Neural cell (in vitro differentiated cells): Measurements from ENCODE around the gene SELENOO. TPM values are rescaled to one million over a fixed set of nuclear protein-coding genes. Genes with fewer than 3 reads are reported as not detected.

Experiments
- H2AFZ ChIP-seq: fragments of 200-600, 300-800 bp; sonication (generic), shearing (Covaris generic); 2 replicates; pipeline ENCODE4 v1.6.0; 2014; ENCODE audit warnings: low read depth, mild to moderate bottlenecking, antibody characterized with exemption, low read length, moderate library complexity
- H3F3A ChIP-seq: fragments of 200-600 bp; shearing (Covaris generic); 2 replicates; pipeline ENCODE4 v1.6.1; 2016; ENCODE audit warnings: mild to moderate bottlenecking, moderate library complexity, mixed read lengths, antibody characterized with exemption, low read length; ENCODE audit not compliant: insufficient read depth, poor library complexity, severe bottlenecking
- H3K27ac ChIP-seq: fragments of 200-600, 300-800 bp; sonication (generic), shearing (Covaris generic); 2 replicates; pipeline ENCODE4 v1.5.1; 2014; ENCODE audit warnings: mild to moderate bottlenecking, low read length, moderate library complexity
- H3K27me3 ChIP-seq: fragments of 300-800, 200-600 bp; sonication (generic), shearing (Covaris generic); 2 replicates; pipeline ENCODE4 v1.6.0; 2014; ENCODE audit warnings: mild to moderate bottlenecking, low read depth, low read length, moderate library complexity; ENCODE audit not compliant: insufficient read depth
- H3K36me3 ChIP-seq: fragments of 300-800, 200-600 bp; sonication (generic), shearing (Covaris generic); 2 replicates; pipeline ENCODE4 v1.5.1; 2014; ENCODE audit warnings: mild to moderate bottlenecking, antibody characterized with exemption, low read length, moderate library complexity; ENCODE audit not compliant: insufficient read depth
- H3K4me2 ChIP-seq: fragments of 300-800, 200-600 bp; sonication (generic), shearing (Covaris generic); 2 replicates; pipeline ENCODE4 v1.6.0; 2014; ENCODE audit warnings: mild to moderate bottlenecking, low read length
- H3K4me3 ChIP-seq: fragments of 300-800, 200-600 bp; sonication (generic), shearing (Covaris generic); 2 replicates; pipeline ENCODE4 v1.5.1; 2014; ENCODE audit warnings: mild to moderate bottlenecking, low read length, moderate library complexity
- H3K79me2 ChIP-seq: fragments of 200-600 bp; shearing (Covaris generic); replicated peaks from 2 replicates; pipeline ENCODE4 v1.6.0; 2014; ENCODE audit warnings: mild to moderate bottlenecking, low read length, moderate library complexity; ENCODE audit not compliant: insufficient read depth
- H3K9ac ChIP-seq: fragments of 300-800, 200-600 bp; sonication (generic), shearing (Covaris generic); 2 replicates; pipeline ENCODE4 v1.6.1; 2016; ENCODE audit warnings: mild to moderate bottlenecking, low read length, mixed read lengths
- H3K9me2 ChIP-seq: fragments of 200-600 bp; shearing (Covaris generic); 2 replicates; pipeline ENCODE4 v1.6.1; 2016; ENCODE audit warnings: mild to moderate bottlenecking, low read length, mixed read lengths; ENCODE audit not compliant: insufficient read depth
- H3K9me3 ChIP-seq: fragments of 200-600, 300-800 bp; sonication (generic), shearing (Covaris generic); 2 replicates; pipeline ENCODE4 v1.6.1; 2016; ENCODE audit warnings: mild to moderate bottlenecking, mixed run types, low read length, moderate library complexity, mixed read lengths
- H4K20me1 ChIP-seq: fragments of 200-600 bp; shearing (Covaris generic); 2 replicates; pipeline ENCODE4 v1.6.1; 2016; ENCODE audit warnings: mild to moderate bottlenecking, mixed run types; ENCODE audit not compliant: insufficient read depth
- CTCF ChIP-seq: fragments of 450-650 bp; IDR thresholded peaks from 2 replicates; pipeline ENCODE4 v1.5.1; 2014; ENCODE audit warnings: antibody characterized with exemption, mild to moderate bottlenecking, moderate library complexity; ENCODE audit not compliant: poor library complexity, severe bottlenecking
- EP300 ChIP-seq: fragments of 450-650 bp; conservative IDR thresholded peaks from 2 replicates; pipeline ENCODE4 v1.6.1; 2014; ENCODE audit warnings: antibody characterized with exemption, mild to moderate bottlenecking, moderate library complexity; ENCODE audit not compliant: poor library complexity, severe bottlenecking
- EZH2 ChIP-seq: fragments of 200-600, 300-800 bp; shearing (Covaris generic), sonication (generic); IDR thresholded peaks from 2 replicates; pipeline ENCODE4 v1.6.1; 2014; ENCODE audit warnings: antibody characterized with exemption, low read length, borderline replicate concordance, mild to moderate bottlenecking; ENCODE audit not compliant: insufficient read depth, poor library complexity, severe bottlenecking
- MXI1 ChIP-seq: fragments of 450-650 bp; conservative IDR thresholded peaks from 2 replicates; pipeline ENCODE4 v1.6.1; 2014; ENCODE audit warnings: antibody characterized with exemption, mild to moderate bottlenecking; ENCODE audit not compliant: poor library complexity, severe bottlenecking
- POLR2AphosphoS5 ChIP-seq: IDR thresholded peaks from 2 replicates; pipeline ENCODE4 v1.6.1; 2012
- RAD21 ChIP-seq: fragments of 450-650 bp; conservative IDR thresholded peaks from 2 replicates; pipeline ENCODE4 v1.6.1; 2014; ENCODE audit warnings: antibody characterized with exemption, mild to moderate bottlenecking, moderate library complexity
- REST ChIP-seq: IDR thresholded peaks from 2 replicates; pipeline ENCODE4 v1.6.1; 2012; ENCODE audit warnings: borderline replicate concordance
- SMC3 ChIP-seq: fragments of 450-650 bp; conservative IDR thresholded peaks from 2 replicates; pipeline ENCODE4 v1.6.1; 2014; ENCODE audit warnings: antibody characterized with exemption, mild to moderate bottlenecking, moderate library complexity; ENCODE audit not compliant: poor library complexity
- TAF1 ChIP-seq: IDR thresholded peaks from 2 replicates; pipeline ENCODE4 v1.6.1; 2012; ENCODE audit warnings: low read depth
- polyA plus RNA-seq: library from polyadenylated mRNA; depleted of rRNA; stranded (reverse); fragments of >200 nt; gene quantifications from 2 replicates; pipeline ENCODE4 v1.2.3, GENCODE V29; 2014

The SELENOO gene
- polyA plus RNA-seq, 1 donor from 2014 or later: 42.0 TPM

GRCh38 chr22:50248196-50249081 lies 47.6 kb downstream of the SELENOO start:
- no peak overlapping the region for H3K9ac ChIP-seq
- no peaks in the 10 kb centered on the region for H3K27me3 ChIP-seq
- H3K79me2 ChIP-seq: peaks cover 9% of the 10 kb centered on the region
- H2AFZ ChIP-seq: no peak overlapping the region
- no peak overlapping the region for H3K4me3 ChIP-seq
- H3K27ac ChIP-seq: no peak overlapping the region
- H3F3A ChIP-seq: no peaks in the 10 kb centered on the region
- H3K4me2 ChIP-seq: no peak overlapping the region
- H3K36me3 ChIP-seq: no peaks in the 10 kb centered on the region
- no peaks in the 10 kb centered on the region for H4K20me1 ChIP-seq
- TF ChIP-seq RAD21 (no peak), EP300 (no peak), MXI1 (no peak), REST (no peak), CTCF (no peak), SMC3 (no peak), TAF1 (no peak), EZH2 (no peak), POLR2AphosphoS5 (no peak)
- H3K9me3 ChIP-seq: no peaks in the 10 kb centered on the region
- no peaks in the 10 kb centered on the region for H3K9me2 ChIP-seq

GRCh38 chr22:50249341-50250248 lies 48.8 kb downstream of the SELENOO start:
- Histone ChIP-seq H3K9ac (peak overlapping the region; percentile 71), H3K9me3 (no peaks in the 10 kb centered on the region), H2AFZ (no peak overlapping the region), H4K20me1 (no peaks in the 10 kb centered on the region), H3F3A (no peaks in the 10 kb centered on the region), H3K27me3 (no peaks in the 10 kb centered on the region), H3K27ac (no peak overlapping the region), H3K36me3 (no peaks in the 10 kb centered on the region), H3K79me2 (no peaks in the 10 kb centered on the region), H3K4me2 (no peak overlapping the region), H3K9me2 (no peaks in the 10 kb centered on the region), H3K4me3 (peak overlapping the region; percentile 75)
- no peak for TF ChIP-seq MXI1
- no peak for TF ChIP-seq POLR2AphosphoS5
- no peak for TF ChIP-seq TAF1
- no peak for TF ChIP-seq CTCF
- no peak for TF ChIP-seq RAD21
- no peak for TF ChIP-seq REST
- no peak for TF ChIP-seq EP300
- TF ChIP-seq EZH2: no peak
- no peak for TF ChIP-seq SMC3
